Breast epithelium (tissue), 3 donors: Measurements from ENCODE around the gene MEAK7.

Experiments
- POLR2A ChIP-seq: fragments of 450-650 bp; IDR thresholded peaks from one replicate; pipeline ENCODE4 v1.6.1; 2016; ENCODE audit warnings: antibody characterized with exemption, mild to moderate bottlenecking, moderate library complexity
- POLR2AphosphoS5 ChIP-seq, 3 donors: sonication (generic); formaldehyde crosslinking; IDR thresholded peaks; one replicate each; pipeline ENCODE4 v1.6.1; 2017; ENCODE audit warnings: antibody characterized with exemption in 3 of 3
- TF ChIP-seq, protein P1 (sequence below), 3 donors: fragments of 450-650 bp; IDR thresholded peaks; one replicate each; pipeline ENCODE4 v1.5.1; 2016 to 2017; ENCODE audit warnings: antibody characterized with exemption in 3 of 3, mild to moderate bottlenecking in 3 of 3, moderate library complexity in 3 of 3

DNA sequence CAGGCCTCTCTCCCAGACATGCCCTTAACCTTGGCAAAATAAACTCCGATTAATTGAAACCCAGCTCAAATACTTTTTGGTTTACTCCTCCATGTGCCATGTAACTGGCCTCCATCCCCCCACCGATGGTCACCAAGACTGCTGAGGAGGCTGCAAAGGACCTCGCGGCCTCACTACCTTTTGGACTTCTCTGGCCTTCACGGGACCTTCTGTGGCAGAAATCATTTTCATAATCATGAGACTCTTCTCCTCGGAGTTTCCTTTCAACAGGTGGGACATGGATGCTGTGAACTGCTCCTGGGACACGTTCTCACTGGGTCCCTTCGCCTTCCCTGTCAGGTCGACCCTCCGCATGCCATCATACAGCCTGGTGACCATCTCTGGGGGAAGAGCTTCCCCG is 9.0 kb downstream of the MEAK7 start:
- no peak for TF ChIP-seq POLR2AphosphoS5 (IDR thresholded peaks at IDR 0.05)
- TF ChIP-seq, protein P1, sequence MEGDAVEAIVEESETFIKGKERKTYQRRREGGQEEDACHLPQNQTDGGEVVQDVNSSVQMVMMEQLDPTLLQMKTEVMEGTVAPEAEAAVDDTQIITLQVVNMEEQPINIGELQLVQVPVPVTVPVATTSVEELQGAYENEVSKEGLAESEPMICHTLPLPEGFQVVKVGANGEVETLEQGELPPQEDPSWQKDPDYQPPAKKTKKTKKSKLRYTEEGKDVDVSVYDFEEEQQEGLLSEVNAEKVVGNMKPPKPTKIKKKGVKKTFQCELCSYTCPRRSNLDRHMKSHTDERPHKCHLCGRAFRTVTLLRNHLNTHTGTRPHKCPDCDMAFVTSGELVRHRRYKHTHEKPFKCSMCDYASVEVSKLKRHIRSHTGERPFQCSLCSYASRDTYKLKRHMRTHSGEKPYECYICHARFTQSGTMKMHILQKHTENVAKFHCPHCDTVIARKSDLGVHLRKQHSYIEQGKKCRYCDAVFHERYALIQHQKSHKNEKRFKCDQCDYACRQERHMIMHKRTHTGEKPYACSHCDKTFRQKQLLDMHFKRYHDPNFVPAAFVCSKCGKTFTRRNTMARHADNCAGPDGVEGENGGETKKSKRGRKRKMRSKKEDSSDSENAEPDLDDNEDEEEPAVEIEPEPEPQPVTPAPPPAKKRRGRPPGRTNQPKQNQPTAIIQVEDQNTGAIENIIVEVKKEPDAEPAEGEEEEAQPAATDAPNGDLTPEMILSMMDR (IDR thresholded peaks at IDR 0.05): no peak
- no peak for TF ChIP-seq POLR2A
